Daoy (cell line): ENCODE measurements around the gene SMS. TPM values are rescaled to one million over a fixed set of nuclear protein-coding genes. Genes with fewer than 3 reads are reported as not detected.
A peak's percentile ranks its signal among the peaks of the same experiment; 100 is the strongest.
"Not testable (repeated sequence)": the region's sequence is repeated elsewhere in the genome, so short reads cannot be mapped to it uniquely, and the experiment has no call there.

Source experiments
- DNase-seq: peaks from one replicate; pipeline ENCODE4 v3.0.0-alpha.2; 2015; ENCODE audit warnings: low read depth
- total RNA-seq: library from RNA; depleted of rRNA; stranded (reverse); fragments of >200 nt; shearing (Covaris generic); gene quantifications from 2 replicates; pipeline ENCODE4 v1.2.3, GENCODE V29; 2014

SMS gene
- total RNA-seq, 1 experiment from 2014 or later, result 344 TPM

DNA sequence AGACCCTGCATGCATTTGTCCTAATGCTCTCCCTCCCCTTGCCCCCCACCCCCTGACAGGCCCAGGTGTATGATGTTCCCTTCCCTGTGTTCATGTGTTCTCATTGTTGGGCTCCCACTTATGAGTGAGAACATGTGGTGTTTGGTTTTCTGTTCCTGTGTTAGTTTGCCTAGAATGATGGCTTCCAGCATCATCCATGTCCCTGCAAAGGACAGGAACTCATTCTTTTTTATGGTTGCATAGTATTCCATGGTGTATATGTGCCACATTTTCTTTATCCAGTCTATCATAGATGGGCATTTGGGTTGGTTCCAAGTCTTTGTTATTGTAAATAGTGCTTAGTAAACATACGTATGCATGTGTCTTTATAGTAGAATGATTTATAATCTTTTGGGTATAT, 10.0 kb downstream of the SMS start:
- DNase-seq, result not testable (repeated sequence)

DNA sequence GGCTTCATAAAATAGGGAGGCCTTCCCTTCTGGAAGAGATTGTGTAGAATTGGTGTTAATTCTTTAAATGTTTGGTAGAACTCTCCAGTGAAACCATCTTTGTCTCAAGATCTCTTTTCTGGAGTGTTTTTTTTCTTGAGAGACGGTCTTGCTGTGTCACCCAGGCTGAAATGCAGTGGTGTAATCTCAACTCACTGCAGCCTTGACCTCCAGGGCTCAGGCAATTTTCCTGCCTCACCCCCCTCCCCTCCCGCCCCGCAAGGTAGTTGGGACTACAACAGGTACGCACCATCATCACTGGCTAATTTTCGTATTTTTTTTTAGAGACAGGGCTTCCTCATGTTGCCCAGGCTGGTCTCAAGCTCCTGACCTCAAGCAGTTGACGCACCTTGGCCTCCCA, 12.1 kb downstream of the SMS start:
- DNase-seq, result no peak

- not testable (repeated sequence) for DNase-seq
These were observed 12.8 kb downstream of the SMS start for GRCh38 chrX:21953195-21953830.

DNA sequence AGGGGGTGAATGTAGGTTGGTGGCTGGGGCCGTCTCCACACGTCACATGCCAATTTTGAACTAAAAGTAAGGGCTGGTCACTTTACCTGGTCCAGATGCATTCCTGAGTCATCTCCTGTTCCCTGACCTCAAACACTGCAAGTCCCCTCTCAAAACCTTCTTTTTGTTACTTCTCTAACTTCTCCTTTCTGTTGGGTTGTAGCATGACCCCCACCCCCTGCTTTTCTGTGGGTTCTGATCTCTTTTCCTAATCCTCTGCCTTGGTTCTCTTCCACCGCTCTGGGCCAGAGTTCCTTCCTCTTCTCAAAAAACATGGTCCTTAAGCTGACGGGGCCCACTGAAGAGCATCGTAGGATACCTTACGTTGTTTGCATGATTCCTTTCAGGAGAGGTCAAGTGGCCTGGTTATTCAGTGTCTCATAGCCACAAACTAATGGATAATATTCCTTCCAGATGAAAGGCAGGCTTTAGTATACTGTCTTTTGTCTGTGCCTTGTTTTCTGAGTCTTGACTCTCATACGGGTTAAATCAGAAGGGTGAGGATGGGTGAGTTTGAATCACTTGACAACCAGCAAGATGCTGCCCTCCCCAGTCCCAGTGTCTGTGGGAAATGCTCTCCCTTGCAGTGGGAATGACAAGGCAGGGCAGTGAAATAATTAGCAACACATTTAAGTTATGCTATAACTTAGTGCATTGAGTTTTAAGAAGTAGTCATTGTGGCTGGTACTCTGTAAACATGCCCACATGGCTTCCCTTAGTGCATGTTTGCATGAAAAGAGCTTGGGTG, 15.1 kb downstream of the SMS start:
- no peak for DNase-seq

DNA sequence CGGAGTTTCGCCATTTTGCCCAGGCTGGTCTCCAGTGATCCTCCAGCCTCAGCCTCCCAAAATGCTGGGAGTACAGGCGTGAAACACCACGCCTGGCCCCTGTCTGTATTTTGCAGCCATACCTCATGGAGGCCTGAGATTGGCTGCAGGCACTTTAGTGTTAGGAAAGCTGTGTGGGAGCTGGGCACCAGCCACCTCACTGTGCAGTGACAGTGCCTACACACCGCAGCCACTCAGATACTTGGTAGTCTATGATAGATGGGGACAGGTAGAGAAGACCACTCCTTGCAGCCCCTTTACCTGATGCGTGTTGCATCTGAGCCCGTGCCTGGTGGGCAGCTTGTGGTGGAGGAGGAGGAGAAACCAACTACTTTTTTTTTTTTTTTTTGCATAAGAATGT, 16.3 kb downstream of the SMS start:
- DNase-seq, result no peak

- DNase-seq, result no peak
These were observed 17.7 kb downstream of the SMS start for GRCh38 chrX:21958187-21958586.

- DNase-seq, result no peak
These were observed 18.4 kb downstream of the SMS start for GRCh38 chrX:21958916-21959315.

GRCh38 chrX:21959362-21960051, 19.0 kb downstream of the SMS start:
- DNase-seq, result no peak

DNA sequence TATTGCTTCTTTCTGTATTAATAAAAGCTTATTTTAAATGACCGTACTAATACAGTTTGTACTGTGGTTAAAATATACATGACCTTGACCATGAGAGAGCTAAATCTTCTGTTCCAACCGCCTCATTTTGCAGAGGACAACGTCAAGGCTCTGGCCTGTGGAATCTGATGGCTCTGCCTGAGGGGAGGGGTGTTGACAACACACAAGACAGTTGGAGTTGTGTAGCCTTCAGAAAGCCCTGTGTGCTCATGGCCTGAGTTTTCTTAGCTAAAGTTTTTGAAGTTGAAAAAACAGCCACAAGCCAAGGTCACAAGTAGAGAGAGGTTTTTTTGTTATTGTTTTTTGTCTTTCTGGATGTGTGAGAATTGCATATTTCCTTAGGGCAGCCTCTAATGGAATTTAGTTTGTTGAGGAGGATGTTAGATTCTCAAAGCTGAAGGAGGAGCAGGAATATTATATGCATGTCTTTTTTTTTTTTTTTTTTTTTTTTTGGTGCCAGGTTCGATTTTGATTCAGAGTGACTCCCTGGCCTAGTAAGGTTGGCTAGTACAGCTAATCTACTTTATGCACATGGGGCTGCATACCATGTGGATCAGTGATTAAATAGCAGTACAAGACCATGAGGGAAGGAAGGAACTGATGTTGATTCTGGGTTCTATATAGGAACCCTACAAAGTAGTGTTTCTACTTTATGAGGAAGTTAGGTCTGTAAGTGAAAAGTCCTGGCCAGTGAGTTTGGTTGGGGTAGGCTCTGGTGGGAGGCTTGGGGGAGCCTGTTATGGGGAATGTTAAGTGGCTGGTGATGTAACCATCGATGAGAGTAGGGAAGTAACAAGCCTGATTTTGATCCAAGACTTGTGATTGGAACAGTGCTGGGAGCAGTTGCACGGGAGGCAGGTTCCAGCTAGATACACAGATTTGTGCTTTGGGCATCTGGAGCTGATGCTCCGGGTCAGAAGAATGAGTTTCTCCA, 20.3 kb downstream of the SMS start:
- DNase-seq, result no peak

DNA sequence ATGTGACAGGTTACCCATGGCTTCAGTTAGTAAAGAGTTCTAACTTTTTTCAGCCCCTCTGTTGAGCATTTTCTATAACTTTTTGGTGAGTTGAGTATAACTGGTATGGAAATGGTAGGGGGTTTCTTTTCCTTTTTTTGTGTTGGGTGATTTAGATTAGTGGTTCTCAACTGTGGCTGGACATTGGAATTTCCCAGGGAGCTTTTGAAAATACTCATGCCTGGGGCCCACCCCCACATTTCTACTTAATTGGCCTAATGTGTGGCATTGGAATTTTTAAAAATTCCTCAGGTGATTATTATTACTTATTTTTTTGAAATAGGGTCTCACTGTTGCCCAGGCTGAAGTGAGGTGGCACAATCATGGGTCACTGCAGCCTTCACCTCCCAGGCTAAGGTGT, 21.9 kb downstream of the SMS start:
- no peak for DNase-seq

DNA sequence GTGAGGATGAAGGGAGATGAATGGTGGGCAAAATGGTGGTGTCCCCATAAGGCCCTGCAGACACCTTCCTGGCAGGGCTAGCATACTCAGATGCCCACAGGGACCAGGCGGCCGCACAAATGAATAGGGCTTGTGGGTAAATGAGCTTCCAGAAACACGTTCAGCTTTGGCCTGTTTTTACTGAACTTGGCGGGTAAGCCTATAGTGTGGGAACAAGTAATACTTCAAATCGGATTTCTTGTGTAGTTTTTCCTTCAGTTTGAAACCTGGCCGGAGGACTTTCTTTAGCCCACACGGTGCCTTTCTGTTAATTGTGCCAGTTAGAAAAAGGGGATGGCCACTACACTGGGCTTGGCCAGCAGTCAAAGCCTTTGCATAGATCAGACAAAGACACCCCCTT, 22.8 kb downstream of the SMS start:
- no peak for DNase-seq

GRCh38 chrX:21963731-21964405, 23.4 kb downstream of the SMS start:
- no peak for DNase-seq

- no peak for DNase-seq
These were observed 26.4 kb downstream of the SMS start for GRCh38 chrX:21966866-21967265.

DNA sequence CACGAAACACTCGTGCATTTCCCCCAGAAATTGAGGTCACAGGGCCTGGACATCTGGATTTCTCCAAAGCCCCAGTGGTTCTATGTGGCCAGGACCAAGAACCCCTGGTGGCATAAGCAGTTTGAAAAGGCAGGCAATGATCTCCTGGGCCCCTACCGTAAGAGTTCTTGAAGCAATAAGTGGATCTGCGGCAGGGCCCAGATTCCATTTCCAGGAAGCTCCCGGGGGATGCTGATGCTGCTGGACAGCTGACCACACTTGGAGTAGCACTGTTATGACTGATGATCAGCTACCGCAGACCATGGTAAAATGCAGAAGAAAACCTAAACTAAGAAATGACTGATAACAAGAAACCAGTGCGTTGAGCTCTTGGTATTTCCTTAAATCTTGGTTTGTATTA, 27.8 kb downstream of the SMS start:
- DNase-seq, result no peak

DNA sequence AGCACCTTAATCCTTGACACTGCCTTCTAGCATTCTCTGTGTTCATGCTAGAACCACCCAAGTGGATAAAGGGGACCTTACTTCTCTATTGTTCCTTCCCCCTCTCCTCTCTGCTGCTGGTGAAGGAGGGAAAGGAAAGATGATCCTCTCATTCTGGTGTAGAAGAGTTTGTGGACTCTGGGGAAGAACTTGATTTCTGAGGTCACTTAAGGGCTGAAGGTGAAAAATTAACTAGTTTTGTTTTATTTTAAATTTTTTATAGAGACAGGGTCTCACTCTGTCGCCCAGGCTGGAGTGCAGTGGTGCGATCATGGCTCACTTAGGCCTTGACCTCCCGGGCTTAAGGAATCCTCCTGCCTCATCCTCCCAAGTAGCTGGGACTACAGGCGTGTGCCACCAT, 29.8 kb downstream of the SMS start:
- no peak for DNase-seq

DNA sequence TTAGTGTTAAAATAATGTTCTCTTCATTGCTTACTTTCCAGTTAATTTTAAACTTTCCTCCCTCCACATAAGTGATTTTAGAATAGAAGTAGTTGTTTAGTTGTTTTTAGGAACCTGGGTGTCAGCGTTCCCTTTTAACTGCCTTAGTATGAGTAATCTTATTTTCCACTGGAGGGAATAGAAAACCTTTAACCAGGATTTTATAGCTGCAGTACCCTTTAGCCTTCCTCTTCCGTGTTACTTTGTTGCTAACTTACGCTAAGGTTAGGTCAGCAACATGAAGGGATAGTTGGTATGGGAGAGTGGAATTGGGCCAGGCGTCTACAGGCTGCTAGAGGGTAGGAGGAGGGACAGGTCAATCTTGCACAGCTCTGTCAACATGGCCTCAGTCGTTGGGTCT, 31.5 kb downstream of the SMS start:
- no peak for DNase-seq

GRCh38 chrX:21972721-21973120, 32.2 kb downstream of the SMS start:
- DNase-seq, result peak; percentile 82

- no peak for DNase-seq
These were observed 33.0 kb downstream of the SMS start for GRCh38 chrX:21973321-21974010.

- no peak for DNase-seq
These were observed 33.5 kb downstream of the SMS start for GRCh38 chrX:21974011-21974385.

DNA sequence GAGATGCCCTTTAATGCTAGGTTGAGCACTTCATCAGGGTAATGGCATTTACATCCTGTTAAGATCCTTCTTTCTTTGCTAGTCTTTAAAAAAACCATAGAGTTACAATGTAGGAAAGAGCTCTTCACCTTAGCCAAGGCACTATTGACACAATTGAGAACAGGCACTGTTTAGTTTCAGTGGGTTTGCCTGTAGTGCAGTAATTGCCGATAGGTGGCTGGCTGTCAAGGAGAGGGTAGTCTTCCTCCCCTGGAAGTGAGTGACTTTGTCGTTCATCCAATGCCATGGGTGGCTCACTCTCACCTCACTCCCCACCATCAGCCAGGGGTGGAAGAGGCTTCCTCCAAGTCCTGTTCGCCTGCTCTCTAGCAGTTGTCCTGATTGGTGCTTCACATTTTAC, 34.7 kb downstream of the SMS start:
- no peak for DNase-seq

GRCh38 chrX:21975812-21976211, 35.3 kb downstream of the SMS start:
- DNase-seq, result no peak
